Astrocyte (in vitro differentiated cells and primary cell): Measurements from ENCODE around the gene RFLNA. TPM values are rescaled to one million over a fixed set of nuclear protein-coding genes. Genes with fewer than 3 reads are reported as not detected.

Experiments used
- DNase-seq: peaks from one replicate; pipeline ENCODE4 v3.0.0-alpha.2; 2010; ENCODE audit warnings: low read depth
- FAIRE-seq: peaks from 2 replicates; lab custom pipeline; 2011; peaks lifted over from hg19 to GRCh38; lab: Jason Lieb, UNC
- H2AFZ ChIP-seq: 2 replicates; pipeline ENCODE4 v1.6.0; 2012; ENCODE audit warnings: low read depth, low read length, inconsistent platforms
- H3K27ac ChIP-seq: 2 replicates; pipeline ENCODE4 v1.5.1; 2011; ENCODE audit warnings: low read depth, low read length, inconsistent platforms
- H3K27me3 ChIP-seq: 2 replicates; pipeline ENCODE4 v1.6.0; 2011; ENCODE audit warnings: low read length, inconsistent platforms; ENCODE audit not compliant: insufficient read depth
- H3K36me3 ChIP-seq: 2 replicates; pipeline ENCODE4 v1.5.1; 2011; ENCODE audit warnings: low read length, inconsistent platforms; ENCODE audit not compliant: insufficient read depth
- H3K4me1 ChIP-seq: 2 replicates; pipeline ENCODE4 v1.5.1; 2011; ENCODE audit warnings: low read length, inconsistent platforms; ENCODE audit not compliant: insufficient read depth
- H3K4me2 ChIP-seq: 2 replicates; pipeline ENCODE4 v1.6.0; 2012; ENCODE audit warnings: low read length, inconsistent platforms
- H3K4me3 ChIP-seq: 2 replicates; pipeline ENCODE4 v1.5.1; 2011; ENCODE audit warnings: low read depth, mild to moderate bottlenecking, low read length, inconsistent platforms; ENCODE audit not compliant: insufficient read depth
- H3K79me2 ChIP-seq: 2 replicates; pipeline ENCODE4 v1.6.0; 2012; ENCODE audit warnings: mild to moderate bottlenecking, low read length, inconsistent platforms; ENCODE audit not compliant: insufficient read depth
- H3K9ac ChIP-seq: 2 replicates; pipeline ENCODE4 v1.6.0; 2012; ENCODE audit warnings: mild to moderate bottlenecking, low read length, inconsistent platforms
- H3K9me3 ChIP-seq: 2 replicates; pipeline ENCODE4 v1.5.1; 2012; ENCODE audit warnings: low read depth, mild to moderate bottlenecking, low read length, inconsistent platforms; ENCODE audit not compliant: insufficient read depth
- H4K20me1 ChIP-seq: 2 replicates; pipeline ENCODE4 v1.6.0; 2012; ENCODE audit warnings: low read length, inconsistent platforms; ENCODE audit not compliant: insufficient read depth
- H3K27ac Mint-ChIP-seq: one replicate; pipeline ENCODE4 v1.8.0; 2021; ENCODE audit warnings: mild to moderate bottlenecking, mixed read lengths; ENCODE audit not compliant: unreplicated experiment
- H3K27me3 Mint-ChIP-seq: one replicate; pipeline ENCODE4 v1.8.0; 2021; ENCODE audit warnings: low read depth, mixed read lengths; ENCODE audit not compliant: unreplicated experiment
- H3K36me3 Mint-ChIP-seq: one replicate; pipeline ENCODE4 v1.8.0; 2021; ENCODE audit warnings: low read depth, mixed read lengths; ENCODE audit not compliant: unreplicated experiment
- H3K4me1 Mint-ChIP-seq: one replicate; pipeline ENCODE4 v1.8.0; 2021; ENCODE audit warnings: low read depth, mixed read lengths; ENCODE audit not compliant: unreplicated experiment
- H3K4me3 Mint-ChIP-seq: one replicate; pipeline ENCODE4 v1.8.0; 2021; ENCODE audit warnings: mild to moderate bottlenecking, moderate library complexity, mixed read lengths; ENCODE audit not compliant: unreplicated experiment
- H3K9me3 Mint-ChIP-seq: one replicate; pipeline ENCODE4 v1.8.0; 2021; ENCODE audit warnings: mild to moderate bottlenecking, mixed read lengths; ENCODE audit not compliant: unreplicated experiment
- CTCF ChIP-seq: IDR thresholded peaks from 2 replicates; pipeline ENCODE4 v1.5.1; 2011; ENCODE audit warnings: low read depth, mild to moderate bottlenecking, inconsistent platforms, low read length, moderate library complexity; ENCODE audit not compliant: insufficient read depth
- EZH2 ChIP-seq: IDR thresholded peaks from 2 replicates; pipeline ENCODE4 v1.6.1; 2012; ENCODE audit warnings: mild to moderate bottlenecking, low read length, inconsistent platforms; ENCODE audit not compliant: insufficient read depth
- total RNA-seq: library from RNA; stranded (reverse); gene quantifications from 2 replicates; pipeline ENCODE4 v1.2.1, GENCODE V29; 2021

RFLNA gene
- total RNA-seq, 1 donor from 2014 or later = 1.8 TPM

GRCh38 chr12:124302241-124302806 is 7.4 kb downstream of the RFLNA start:
- FAIRE-seq = no peak
- Mint-ChIP-seq H3K4me1 (no peaks in the 10 kb centered on the region), H3K27me3 (peaks cover 52% of the 10 kb centered on the region), H3K9me3 (peaks cover 7% of the 10 kb centered on the region), H3K27ac (no peak overlapping the region), H3K4me3 (no peak overlapping the region), H3K36me3 (no peaks in the 10 kb centered on the region)
- H3K79me2 ChIP-seq = no peaks in the 10 kb centered on the region
- no peak overlapping the region for H3K4me3 ChIP-seq
- no peak overlapping the region for H3K4me2 ChIP-seq
- H3K9ac ChIP-seq = no peak overlapping the region
- H3K27me3 ChIP-seq = peaks cover 17% of the 10 kb centered on the region
- no peaks in the 10 kb centered on the region for H3K9me3 ChIP-seq
- no peak for TF ChIP-seq CTCF
- TF ChIP-seq EZH2 = no peak
- H3K27ac ChIP-seq = no peak overlapping the region
- peaks cover 6% of the 10 kb centered on the region for H4K20me1 ChIP-seq
- H3K4me1 ChIP-seq = no peaks in the 10 kb centered on the region
- H2AFZ ChIP-seq = no peak overlapping the region
- H3K36me3 ChIP-seq = no peaks in the 10 kb centered on the region
- no peak for DNase-seq

- DNase-seq (no peak), FAIRE-seq (no peak)
- H3K4me3 ChIP-seq = no peak overlapping the region
- no peaks in the 10 kb centered on the region for H3K36me3 ChIP-seq
- no peaks in the 10 kb centered on the region for H3K36me3 Mint-ChIP-seq
- no peak overlapping the region for H2AFZ ChIP-seq
- H3K9me3 Mint-ChIP-seq = peaks cover 6% of the 10 kb centered on the region
- peaks cover 45% of the 10 kb centered on the region for H3K27me3 Mint-ChIP-seq
- no peaks in the 10 kb centered on the region for H3K4me1 ChIP-seq
- no peak overlapping the region for H3K27ac Mint-ChIP-seq
- TF ChIP-seq EZH2 (no peak), CTCF (no peak)
- H3K4me1 Mint-ChIP-seq = no peaks in the 10 kb centered on the region
- no peak overlapping the region for H3K27ac ChIP-seq
- peaks cover 4% of the 10 kb centered on the region for H4K20me1 ChIP-seq
- no peaks in the 10 kb centered on the region for H3K9me3 ChIP-seq
- H3K4me2 ChIP-seq = no peak overlapping the region
- H3K9ac ChIP-seq = no peak overlapping the region
- no peak overlapping the region for H3K4me3 Mint-ChIP-seq
- peaks cover 13% of the 10 kb centered on the region for H3K27me3 ChIP-seq
- no peaks in the 10 kb centered on the region for H3K79me2 ChIP-seq
Observed at GRCh38 chr12:124302807-124303578, 8.1 kb downstream of the RFLNA start.
